ENCODE data around the gene VEZT.

GRCh38 chr12:95220190-95220589 lies 2.6 kb downstream of the VEZT start:
- no peak for TF ChIP-seq EZH2 (IDR thresholded peaks at IDR 0.05; ENCODE audit: borderline replicate concordance, low read depth, low read length, poor library complexity, severe bottlenecking)
- TF ChIP-seq, protein P1, sequence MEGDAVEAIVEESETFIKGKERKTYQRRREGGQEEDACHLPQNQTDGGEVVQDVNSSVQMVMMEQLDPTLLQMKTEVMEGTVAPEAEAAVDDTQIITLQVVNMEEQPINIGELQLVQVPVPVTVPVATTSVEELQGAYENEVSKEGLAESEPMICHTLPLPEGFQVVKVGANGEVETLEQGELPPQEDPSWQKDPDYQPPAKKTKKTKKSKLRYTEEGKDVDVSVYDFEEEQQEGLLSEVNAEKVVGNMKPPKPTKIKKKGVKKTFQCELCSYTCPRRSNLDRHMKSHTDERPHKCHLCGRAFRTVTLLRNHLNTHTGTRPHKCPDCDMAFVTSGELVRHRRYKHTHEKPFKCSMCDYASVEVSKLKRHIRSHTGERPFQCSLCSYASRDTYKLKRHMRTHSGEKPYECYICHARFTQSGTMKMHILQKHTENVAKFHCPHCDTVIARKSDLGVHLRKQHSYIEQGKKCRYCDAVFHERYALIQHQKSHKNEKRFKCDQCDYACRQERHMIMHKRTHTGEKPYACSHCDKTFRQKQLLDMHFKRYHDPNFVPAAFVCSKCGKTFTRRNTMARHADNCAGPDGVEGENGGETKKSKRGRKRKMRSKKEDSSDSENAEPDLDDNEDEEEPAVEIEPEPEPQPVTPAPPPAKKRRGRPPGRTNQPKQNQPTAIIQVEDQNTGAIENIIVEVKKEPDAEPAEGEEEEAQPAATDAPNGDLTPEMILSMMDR (conservative IDR thresholded peaks at IDR 0.05; ENCODE audit: low read depth, low read length) = no peak

Measured in A673 (cell line).